Measurements from ENCODE around the gene ZSWIM1. TPM values are rescaled to one million over a fixed set of nuclear protein-coding genes. Genes with fewer than 3 reads are reported as not detected.
A peak's percentile ranks its signal among the peaks of the same experiment; 100 is the strongest.

ZSWIM1 gene
- total and polyA plus RNA-seq, 10 of the 15 experiments (the other 5 are each of a cell fraction or from before 2014, with no cell fraction given) = 2.4 to 16.0 (median 9.8) TPM

DNA sequence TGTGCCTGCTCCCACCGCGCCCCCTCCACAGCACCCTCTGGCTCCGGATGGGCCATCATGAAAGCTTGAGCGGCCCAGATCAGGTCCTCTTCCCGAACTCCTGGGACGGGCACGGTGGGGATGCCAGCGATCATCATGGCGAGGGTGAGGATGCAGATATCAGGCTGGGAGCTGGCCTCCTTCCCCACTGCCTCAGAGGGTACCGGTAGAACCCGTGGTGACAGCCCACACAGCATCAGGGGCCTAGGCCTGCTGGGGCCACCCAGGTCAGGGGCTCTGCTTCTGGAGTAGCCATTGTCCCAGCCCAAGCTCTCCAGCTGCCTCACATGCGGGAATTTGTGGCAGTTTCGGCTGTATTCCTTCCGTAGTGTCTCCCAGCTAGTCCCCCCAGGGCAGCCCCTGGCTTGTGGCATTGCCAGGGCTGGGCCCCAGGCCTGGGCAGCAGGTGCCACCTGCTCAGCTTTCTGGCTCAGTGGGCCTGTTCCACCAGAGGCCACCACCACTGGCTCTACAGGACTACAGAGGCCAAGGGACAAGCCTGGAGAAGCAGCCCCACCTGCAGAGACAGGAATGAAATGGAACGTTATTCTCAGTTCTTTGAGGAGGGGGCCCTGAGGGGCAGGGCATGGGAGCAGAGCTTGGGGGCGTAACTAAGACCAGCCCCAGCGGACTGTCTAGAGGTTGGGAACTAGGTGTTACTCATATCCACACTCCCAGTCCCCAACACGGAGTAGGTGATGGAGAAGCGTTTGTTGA is 5.7 kb downstream of the ZSWIM1 start:
- ChIA-PET POLR2A (interaction anchor here (0.8 kb wide), 1 partner anchor 84 kb away, joined by 3 read pairs; no protein-coding TSS in a partner anchor), CTCF (interaction anchor here (1.0 kb wide), 1 partner anchor 83 kb away, joined by 4 read pairs; no protein-coding TSS in a partner anchor), RAD21 (ENCODE audit: unreplicated experiment) (no interaction called here), SMC1A (ENCODE audit: uncharacterized antibody, unreplicated experiment) (no interaction called here)
- no peaks in the 10 kb centered on the region for H4K20me1 ChIP-seq (ENCODE audit: control insufficient read depth, insufficient read depth)
- in situ Hi-C loops (cut with MboI) (no loop called here), intact Hi-C loops (cut with micrococcal nuclease; ENCODE audit: unreplicated experiment) (no loop called here)
- H3K4me3 ChIP-seq = no peak overlapping the region
- WGBS (ENCODE audit: insufficient coverage, insufficient replicate concordance, low lambda C conversion rate, missing lambda C conversion rate) = 96% methylated on average over 19 of the region's 19 CpGs
- no peaks in the 10 kb centered on the region for H3K9me3 ChIP-seq (replicated peaks; ENCODE audit: control insufficient read depth, insufficient read depth, low read length)
- peaks cover 13% of the 10 kb centered on the region for H3K79me2 ChIP-seq (ENCODE audit: control insufficient read depth, insufficient read depth, low read length)
- no TSS peak for BruUV-seq (replicated peaks)
- peaks cover 5 to 11% of the 10 kb centered on the region in 2 experiments; a peak in 2 of 4 replicates for H3K36me3 ChIP-seq (ENCODE audit: control insufficient read depth in 2 of 2, insufficient read depth in 2 of 2, low read length in 1 of 2)
- FAIRE-seq = no peak
- H3K27ac ChIP-seq (ENCODE audit: control insufficient read depth, insufficient read depth) = no peak overlapping the region
- peak; percentile 46 for TF ChIP-seq POLR2A (IDR thresholded peaks at IDR 0.05; ENCODE audit: low read depth, low read length)
- TF ChIP-seq, protein P1, sequence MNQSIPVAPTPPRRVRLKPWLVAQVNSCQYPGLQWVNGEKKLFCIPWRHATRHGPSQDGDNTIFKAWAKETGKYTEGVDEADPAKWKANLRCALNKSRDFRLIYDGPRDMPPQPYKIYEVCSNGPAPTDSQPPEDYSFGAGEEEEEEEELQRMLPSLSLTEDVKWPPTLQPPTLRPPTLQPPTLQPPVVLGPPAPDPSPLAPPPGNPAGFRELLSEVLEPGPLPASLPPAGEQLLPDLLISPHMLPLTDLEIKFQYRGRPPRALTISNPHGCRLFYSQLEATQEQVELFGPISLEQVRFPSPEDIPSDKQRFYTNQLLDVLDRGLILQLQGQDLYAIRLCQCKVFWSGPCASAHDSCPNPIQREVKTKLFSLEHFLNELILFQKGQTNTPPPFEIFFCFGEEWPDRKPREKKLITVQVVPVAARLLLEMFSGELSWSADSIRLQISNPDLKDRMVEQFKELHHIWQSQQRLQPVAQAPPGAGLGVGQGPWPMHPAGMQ (IDR thresholded peaks at IDR 0.05; ENCODE audit: borderline replicate concordance) = no peak
- no peak overlapping the region for H2AFZ ChIP-seq (ENCODE audit: control insufficient read depth, low read depth, low read length)
- H3K4me1 ChIP-seq (ENCODE audit: control insufficient read depth, insufficient read depth, low read length) = peaks cover 20% of the 10 kb centered on the region
- H3K27me3 ChIP-seq (replicated peaks in 1 of 2; ENCODE audit: control insufficient read depth in 2 of 2, insufficient read depth in 2 of 2, low read length in 1 of 2) = no peaks in the 10 kb centered on the region
- no peak for ATAC-seq
- H3K4me2 ChIP-seq (ENCODE audit: control insufficient read depth, insufficient read depth) = no peak overlapping the region
- H3K9ac ChIP-seq (ENCODE audit: control insufficient read depth, insufficient read depth, low read length) = no peak overlapping the region
- DNase-seq (ENCODE audit: low read depth, low spot score) = no peak

DNA sequence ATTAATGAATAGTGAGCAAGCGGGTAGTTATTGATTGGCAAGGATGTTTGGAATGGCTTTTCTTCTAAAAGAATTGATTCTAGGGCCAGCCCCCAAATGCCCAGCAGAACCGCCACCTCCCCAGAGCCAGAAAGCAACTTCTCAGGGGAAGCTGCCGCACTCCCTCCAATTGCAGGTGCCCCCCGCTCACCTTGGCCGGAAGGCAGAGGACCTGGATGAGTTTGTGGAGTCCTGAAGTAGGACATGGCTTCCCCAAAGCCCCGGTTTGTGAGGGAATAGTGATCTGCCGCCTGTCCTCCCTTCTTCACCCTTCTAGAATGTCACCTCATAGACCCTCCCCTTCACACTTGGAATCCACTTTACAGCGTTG is 6.3 kb downstream of the ZSWIM1 start, which contains the start of gene SPATA25:
TSS of gene SPATA25 (minus strand) at position 277 of the 370 bp plus-strand sequence. CDS start at position 245, 32 bp downstream.
- Histone ChIP-seq H3K9ac (ENCODE audit: control insufficient read depth, insufficient read depth, low read length) (no peak within 1 kb of the TSS), H4K20me1 (ENCODE audit: control insufficient read depth, insufficient read depth) (no peaks in the 10 kb centered on the region), H3K4me2 (ENCODE audit: control insufficient read depth, insufficient read depth) (no peak within 1 kb of the TSS), H3K36me3 (ENCODE audit: control insufficient read depth in 2 of 2, insufficient read depth in 2 of 2, low read length in 1 of 2) (peaks cover 5 to 11% of the 10 kb centered on the region in 2 experiments; a peak in 2 of 4 replicates), H3K27ac (ENCODE audit: control insufficient read depth, insufficient read depth) (no peak within 1 kb of the TSS), H3K4me1 (ENCODE audit: control insufficient read depth, insufficient read depth, low read length) (peaks cover 25% of the 10 kb centered on the region), H3K9me3 (replicated peaks; ENCODE audit: control insufficient read depth, insufficient read depth, low read length) (no peaks in the 10 kb centered on the region), H2AFZ (ENCODE audit: control insufficient read depth, low read depth, low read length) (no peak within 1 kb of the TSS), H3K27me3 (replicated peaks in 1 of 2; ENCODE audit: control insufficient read depth in 2 of 2, insufficient read depth in 2 of 2, low read length in 1 of 2) (no peaks in the 10 kb centered on the region), H3K79me2 (ENCODE audit: control insufficient read depth, insufficient read depth, low read length) (peaks cover 10% of the 10 kb centered on the region), H3K4me3 (no peak within 1 kb of the TSS)
- no peak for ATAC-seq
- no peak for DNase-seq (ENCODE audit: low read depth, low spot score)
- in situ Hi-C loops (cut with MboI) = no loop called here
- intact Hi-C loops (cut with micrococcal nuclease; ENCODE audit: unreplicated experiment) = no loop called here
- ChIA-PET RAD21 (ENCODE audit: unreplicated experiment) (no interaction called here), POLR2A (no interaction called here), SMC1A (ENCODE audit: uncharacterized antibody, unreplicated experiment) (no interaction called here), CTCF (no interaction called here)
- no TSS peak for BruUV-seq (replicated peaks)
- TF ChIP-seq ZZZ3 (IDR thresholded peaks at IDR 0.05; ENCODE audit: control insufficient read depth, insufficient read length, low read depth) (no peak), KDM1A (IDR thresholded peaks at IDR 0.05; ENCODE audit: borderline replicate concordance) (no peak), POLR2AphosphoS2 (IDR thresholded peaks at IDR 0.05; ENCODE audit: low read depth, low read length) (no peak), SUZ12 (IDR thresholded peaks at IDR 0.05; ENCODE audit: unreplicated experiment) (no peak), ETV6 (conservative IDR thresholded peaks at IDR 0.05 in 1 of 2, IDR thresholded peaks at IDR 0.05 in 1 of 2; ENCODE audit: borderline replicate concordance in 1 of 2, low read depth in 1 of 2) (no peak), STAT1 (conservative IDR thresholded peaks at IDR 0.05) (no peak), BMI1 (IDR thresholded peaks at IDR 0.05; ENCODE audit: borderline replicate concordance) (no peak), CREM (IDR thresholded peaks at IDR 0.05; ENCODE audit: low read depth) (no peak)
- TF ChIP-seq, protein P2, sequence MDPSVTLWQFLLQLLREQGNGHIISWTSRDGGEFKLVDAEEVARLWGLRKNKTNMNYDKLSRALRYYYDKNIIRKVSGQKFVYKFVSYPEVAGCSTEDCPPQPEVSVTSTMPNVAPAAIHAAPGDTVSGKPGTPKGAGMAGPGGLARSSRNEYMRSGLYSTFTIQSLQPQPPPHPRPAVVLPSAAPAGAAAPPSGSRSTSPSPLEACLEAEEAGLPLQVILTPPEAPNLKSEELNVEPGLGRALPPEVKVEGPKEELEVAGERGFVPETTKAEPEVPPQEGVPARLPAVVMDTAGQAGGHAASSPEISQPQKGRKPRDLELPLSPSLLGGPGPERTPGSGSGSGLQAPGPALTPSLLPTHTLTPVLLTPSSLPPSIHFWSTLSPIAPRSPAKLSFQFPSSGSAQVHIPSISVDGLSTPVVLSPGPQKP (IDR thresholded peaks at IDR 0.05; ENCODE audit: low read depth, low read length) = no peak
- TF ChIP-seq, protein P3, sequence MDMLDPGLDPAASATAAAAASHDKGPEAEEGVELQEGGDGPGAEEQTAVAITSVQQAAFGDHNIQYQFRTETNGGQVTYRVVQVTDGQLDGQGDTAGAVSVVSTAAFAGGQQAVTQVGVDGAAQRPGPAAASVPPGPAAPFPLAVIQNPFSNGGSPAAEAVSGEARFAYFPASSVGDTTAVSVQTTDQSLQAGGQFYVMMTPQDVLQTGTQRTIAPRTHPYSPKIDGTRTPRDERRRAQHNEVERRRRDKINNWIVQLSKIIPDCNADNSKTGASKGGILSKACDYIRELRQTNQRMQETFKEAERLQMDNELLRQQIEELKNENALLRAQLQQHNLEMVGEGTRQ (IDR thresholded peaks at IDR 0.05; ENCODE audit: borderline replicate concordance, low read depth, low read length) = no peak
- no peak for FAIRE-seq
- 94% methylated on average over 8 of the region's 8 CpGs for WGBS (ENCODE audit: insufficient coverage, insufficient replicate concordance, low lambda C conversion rate, missing lambda C conversion rate)

Data from GM12878 (cell line).